H1 (cell line): ENCODE data around the gene TSEN2. TPM values are rescaled to one million over a fixed set of nuclear protein-coding genes. Genes with fewer than 3 reads are reported as not detected.

ENCODE experiments used
- CHD7 ChIP-seq: fragments of 300-600 bp; sonication (generic); IDR thresholded peaks from 2 replicates; pipeline ENCODE4 v1.7.1; 2012; ENCODE audit warnings: low read length, moderate library complexity, mild to moderate bottlenecking, inconsistent platforms; ENCODE audit not compliant: insufficient replicate concordance
- polyA plus RNA-seq, 7 experiments: library from polyadenylated mRNA; depleted of rRNA in 3 of 7; stranded (reverse) in 5 of 7; unstranded in 2 of 7; fragments of >200 nt in 5 of 7; fragments of 200-250 nt in 2 of 7; gene quantifications; 1 replicate in 5 of 7; 2 replicates in 1 of 7; 4 replicates in 1 of 7; pipeline versions ENCODE4 v1.2.1 to v1.2.3, GENCODE V29; 2011 to 2013; ENCODE audit warnings: missing spikeins in 2 of 7, mixed read lengths in 2 of 7
- total RNA-seq: library from RNA; stranded (reverse); fragmentation: NEBNext Ultra II Directional; extraction: Animal tissue kit (Norgen Biotek cat#: 25700); gene quantifications from 2 replicates; pipeline ENCODE4 v1.2.1, GENCODE V29; 2021

Gene TSEN2
- total and polyA plus RNA-seq, 2 of the 8 experiments (the other 6 are each of a cell fraction or from before 2014, with no cell fraction given), result 16.1 to 22.4 TPM

GRCh38 chr3:12473511-12473910 lies 10.8 kb upstream of the TSEN2 start (continued):
- TF ChIP-seq CHD7, result no peak
